ENCODE measurements around the gene GEMIN7.

- TF ChIP-seq BORCS8-MEF2B (CRISPR knock-in tag; IDR thresholded peaks at IDR 0.05) (no peak), GTF3A (CRISPR knock-in tag; conservative IDR thresholded peaks at IDR 0.05) (no peak), SP2 (CRISPR knock-in tag; IDR thresholded peaks at IDR 0.05) (no peak)
Observed at GRCh38 chr19:45104658-45105349, 25.7 kb downstream of the GEMIN7 start.
